IMR-90 (cell line): ENCODE data around the gene PSMD9. TPM values are rescaled to one million over a fixed set of nuclear protein-coding genes. Genes with fewer than 3 reads are reported as not detected.

ENCODE experiments used
- ATAC-seq: fragments of 200-7000 bp; cut with Tn5 transposase; 2 replicates; pipeline ENCODE4 v1.9.1; 2020; ENCODE audit warnings: low read depth, mild to moderate bottlenecking, moderate library complexity
- BruUV-seq: library from RNA; stranded (reverse); fragments of 400-500 nt; replicated peaks from 2 replicates; lab custom pipeline; 2021; lab: Mats Ljungman, UMichigan
- CTCF ChIA-PET: fragments of 300-600 bp; formaldehyde crosslinking; extraction: SDS; loops from one replicate; lab custom pipeline; 2021; ENCODE audit warnings: antibody characterized with exemption; lab: Yijun Ruan, JAX
- POLR2A ChIA-PET: fragments of 300-600 bp; sonication (Branson Sonifier 250); formaldehyde crosslinking; loops from one replicate; lab custom pipeline; 2022; ENCODE audit warnings: antibody characterized with exemption; ENCODE audit not compliant: unreplicated experiment; lab: Charles Lee
- DNase-seq: peaks from one replicate; pipeline ENCODE4 v3.0.0; 2013
- H2AFZ ChIP-seq: replicated peaks from 2 replicates; pipeline ENCODE3; 2013; ENCODE audit warnings: low read length, mild to moderate bottlenecking; ENCODE audit not compliant: poor library complexity
- H2AK5ac ChIP-seq: 2 replicates; pipeline ENCODE4 v1.6.1; 2013; ENCODE audit warnings: low read depth, low read length, inconsistent platforms
- H2AK9ac ChIP-seq: replicated peaks from 2 replicates; pipeline ENCODE3; 2013; ENCODE audit warnings: mild to moderate bottlenecking, low read depth, low read length, moderate library complexity; ENCODE audit not compliant: poor library complexity
- H2BK120ac ChIP-seq: 2 replicates; pipeline ENCODE4 v1.6.1; 2013; ENCODE audit warnings: low read depth, low read length, inconsistent platforms
- H2BK15ac ChIP-seq: 3 replicates; pipeline ENCODE4 v1.6.1; 2013; ENCODE audit warnings: low read depth, low read length, inconsistent platforms
- H2BK20ac ChIP-seq: 2 replicates; pipeline ENCODE4 v1.6.1; 2013; ENCODE audit warnings: low read depth, mild to moderate bottlenecking, inconsistent platforms, low read length, moderate library complexity
- H2BK5ac ChIP-seq: 2 replicates; pipeline ENCODE4 v1.6.1; 2013; ENCODE audit warnings: mild to moderate bottlenecking, low read depth, low read length, inconsistent platforms; ENCODE audit not compliant: poor library complexity, severe bottlenecking
- H3K14ac ChIP-seq: replicated peaks from 2 replicates; pipeline ENCODE4 v1.6.1; 2013; ENCODE audit warnings: low read depth, low read length, inconsistent platforms
- H3K18ac ChIP-seq: 2 replicates; pipeline ENCODE4 v1.6.1; 2013; ENCODE audit warnings: low read depth, low read length, control low read depth
- H3K23ac ChIP-seq: 2 replicates; pipeline ENCODE4 v1.6.1; 2013; ENCODE audit warnings: low read depth, low read length, inconsistent platforms
- H3K27ac ChIP-seq: 2 replicates; pipeline ENCODE4 v1.5.1; 2013; ENCODE audit warnings: mild to moderate bottlenecking, control low read depth, low read length; ENCODE audit not compliant: insufficient read depth
- H3K27me3 ChIP-seq: 2 replicates; pipeline ENCODE4 v1.6.1; 2013; ENCODE audit warnings: low read length; ENCODE audit not compliant: control insufficient read depth, insufficient read depth
- H3K36me3 ChIP-seq: 2 replicates; pipeline ENCODE4 v1.6.1; 2013; ENCODE audit warnings: low read length, mixed read lengths; ENCODE audit not compliant: control insufficient read depth, insufficient read depth
- H3K4ac ChIP-seq: 2 replicates; pipeline ENCODE4 v1.6.1; 2013; ENCODE audit warnings: low read depth, low read length, inconsistent platforms
- H3K4me1 ChIP-seq: 2 replicates; pipeline ENCODE4 v1.6.1; 2013; ENCODE audit warnings: low read length, mixed read lengths; ENCODE audit not compliant: control insufficient read depth, insufficient read depth
- H3K4me2 ChIP-seq: 2 replicates; pipeline ENCODE4 v1.6.1; 2013; ENCODE audit warnings: low read depth, mild to moderate bottlenecking, control low read depth, low read length, moderate library complexity
- H3K4me3 ChIP-seq: 2 replicates; pipeline ENCODE4 v1.5.1; 2013; ENCODE audit warnings: low read depth, mild to moderate bottlenecking, control low read depth, low read length, moderate library complexity; ENCODE audit not compliant: insufficient read depth
- H3K56ac ChIP-seq: 2 replicates; pipeline ENCODE4 v1.6.1; 2013; ENCODE audit warnings: low read length, inconsistent platforms; ENCODE audit not compliant: insufficient read depth; ENCODE audit errors: extremely low read depth
- H3K79me1 ChIP-seq, 2 experiments: 2 replicates each; pipeline ENCODE4 v1.6.1; 2013; ENCODE audit warnings: low read length in 2 of 2, inconsistent platforms in 1 of 2, low read depth in 1 of 2
- H3K9ac ChIP-seq: 2 replicates; pipeline ENCODE4 v1.6.1; 2013; ENCODE audit warnings: low read depth, low read length, control low read depth
- H3K9me1 ChIP-seq: 2 replicates; pipeline ENCODE4 v1.6.1; 2013; ENCODE audit warnings: low read length, inconsistent platforms; ENCODE audit not compliant: insufficient read depth
- H3K9me3 ChIP-seq: 2 replicates; pipeline ENCODE4 v1.6.1; 2013; ENCODE audit warnings: low read length; ENCODE audit not compliant: control insufficient read depth, insufficient read depth
- H4K20me1 ChIP-seq: 2 replicates; pipeline ENCODE4 v1.6.1; 2013; ENCODE audit warnings: low read length, inconsistent platforms; ENCODE audit not compliant: insufficient read depth
- H4K5ac ChIP-seq: 2 replicates; pipeline ENCODE4 v1.6.1; 2013; ENCODE audit warnings: mild to moderate bottlenecking, low read depth, low read length, control low read depth
- H4K8ac ChIP-seq, 2 experiments: 2 replicates each; pipeline ENCODE4 v1.6.1; 2013; ENCODE audit warnings: low read depth in 2 of 2, low read length in 2 of 2, control low read depth in 1 of 2, inconsistent platforms in 1 of 2
- H4K91ac ChIP-seq: 2 replicates; pipeline ENCODE4 v1.6.1; 2013; ENCODE audit warnings: low read depth, low read length, inconsistent platforms; ENCODE audit not compliant: insufficient read depth
- CEBPB ChIP-seq: IDR thresholded peaks from 2 replicates; pipeline ENCODE4 v1.6.1; 2012; ENCODE audit warnings: low read depth, low read length, improper control_type of control experiment
- CTCF ChIP-seq: conservative IDR thresholded peaks from 2 replicates; pipeline ENCODE4 v1.5.1; 2012; ENCODE audit warnings: mild to moderate bottlenecking, low read depth, low read length, improper control_type of control experiment
- ELK1 ChIP-seq: fragments of 150-350 bp; IDR thresholded peaks from 2 replicates; pipeline ENCODE4 v1.6.1; 2016; ENCODE audit warnings: low read depth, mild to moderate bottlenecking, low read length, moderate library complexity, borderline replicate concordance
- WGBS, 2 experiments: methylation state at CpG; one replicate each; pipeline versions ENCODE4 v1.1.5 to v1.1.7; 2013; ENCODE audit warnings: missing lambda C conversion rate in 2 of 2; ENCODE audit not compliant: insufficient read length in 1 of 2; ENCODE audit errors: extremely low coverage in 2 of 2; 5-methylcytosine and 5-hydroxymethylcytosine counted together
- dilution Hi-C: fragments of 300-500 bp; cut with HindIII; formaldehyde crosslinking; loops from one replicate; pipeline ENCODE4 v1.14.3; 2018; ENCODE audit warnings: low sequenced_read_pairs; ENCODE audit not compliant: unreplicated experiment
- in situ Hi-C: fragments of 300-500 bp; cut with MboI; formaldehyde crosslinking; loops from 3 replicates; pipeline ENCODE4 v1.14.3; 2019; ENCODE audit warnings: low sequenced_read_pairs, inconsistent platforms, mixed read lengths
- intact Hi-C: fragments of 100-400 bp; cut with micrococcal nuclease; formaldehyde crosslinking; loops from 2 replicates; pipeline ENCODE4 v1.10.0; 2022
- polyA plus RNA-seq, 3 experiments: library from polyadenylated mRNA; depleted of rRNA; stranded (reverse); fragments of >200 nt; gene quantifications; 2 replicates each; pipeline ENCODE4 v1.2.3, GENCODE V29; 2012; ENCODE audit warnings: low replicate concordance in 1 of 3
- total RNA-seq: library from RNA; depleted of rRNA; stranded (reverse); fragments of >200 nt; gene quantifications from 2 replicates; pipeline ENCODE4 v1.2.3, GENCODE V29; 2012

The PSMD9 gene
- total and polyA plus RNA-seq, 2 of the 4 experiments (the other 2 are of a cell fraction) = 135 to 142 TPM

DNA sequence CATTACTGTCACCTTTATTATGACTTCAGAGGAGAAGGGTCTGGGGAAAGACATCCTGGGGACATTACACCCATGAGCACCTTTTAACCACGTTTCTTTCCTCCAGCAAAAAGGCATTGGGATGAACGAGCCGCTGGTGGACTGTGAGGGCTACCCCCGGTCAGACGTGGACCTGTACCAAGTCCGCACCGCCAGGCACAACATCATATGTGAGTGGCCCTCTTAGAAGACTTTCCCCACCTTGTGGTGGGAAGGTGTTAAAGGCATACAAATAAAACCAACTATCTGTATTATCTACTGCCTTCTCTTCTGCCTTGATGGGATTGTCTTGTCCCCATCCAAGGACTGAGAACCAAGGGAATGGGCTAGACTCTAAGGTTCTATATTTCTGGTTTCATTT, 6.0 kb downstream of the PSMD9 start (continued):
- peak; percentile 31 for TF ChIP-seq CTCF
- no peak for TF ChIP-seq CEBPB

GRCh38 chr12:121898287-121898686, 9.7 kb downstream of the PSMD9 start:
- Histone ChIP-seq H3K27ac (peak overlapping the region; percentile 54; the same call in 1 of the 2 replicates), H2AFZ (no peak overlapping the region), H3K4me1 (peaks cover 13% of the 10 kb centered on the region), H2AK5ac (0 out of 2 replicates have a peak overlapping the region, but pooled peaks have one; percentile 22), H3K56ac (no peak overlapping the region), H3K4ac (no peak overlapping the region), H2BK5ac (peak overlapping the region; percentile 63), H3K23ac (no peak overlapping the region), H2AK9ac (no peak overlapping the region), H3K9me1 (peaks cover 11% of the 10 kb centered on the region; the same call in 1 of the 2 replicates), H4K20me1 (peaks cover 19% of the 10 kb centered on the region), H3K36me3 (peaks cover 52% of the 10 kb centered on the region), H3K4me3 (no peak overlapping the region), H2BK120ac (no peak overlapping the region), H3K27me3 (no peaks in the 10 kb centered on the region), H3K9me3 (no peaks in the 10 kb centered on the region), H2BK15ac (no peak overlapping the region), H3K14ac (no peak overlapping the region), H2BK20ac (no peak overlapping the region), H3K4me2 (no peak overlapping the region), H3K9ac (no peak overlapping the region), H4K91ac (no peak overlapping the region), H4K8ac (no peak overlapping the region), H3K79me1 (peaks cover 36 to 66% of the 10 kb centered on the region in 2 experiments), H4K5ac (no peak overlapping the region), H3K18ac (no peak overlapping the region)
- BruUV-seq = no TSS peak
- in situ Hi-C loops = no loop called here
- ATAC-seq = no peak
- no peak for TF ChIP-seq ELK1
- intact Hi-C loops = no loop called here
- WGBS, 2 experiments = 100% methylated on average over 1 of the region's 5 CpGs; no CpG with 5 or more reads in 1 of the 2 experiments
- no peak for DNase-seq
- dilution Hi-C loops = no loop called here
- CTCF ChIA-PET = no interaction called here
- POLR2A ChIA-PET = no interaction called here
